HFFc6 (cell line): ENCODE results near the gene EML1. TPM values are rescaled to one million over a fixed set of nuclear protein-coding genes. Genes with fewer than 3 reads are reported as not detected.

Source experiments
- DNase-seq: peaks from one replicate; pipeline ENCODE4 v3.0.0-alpha.2; 2018
- H3K27ac Mint-ChIP-seq: 2 replicates; pipeline ENCODE4 v1.8.0; 2020; ENCODE audit warnings: mild to moderate bottlenecking, mixed read lengths
- H3K27me3 Mint-ChIP-seq: 2 replicates; pipeline ENCODE4 v1.8.0; 2021; ENCODE audit warnings: mild to moderate bottlenecking, moderate library complexity, mixed read lengths; ENCODE audit not compliant: insufficient read depth
- H3K36me3 Mint-ChIP-seq: 2 replicates; pipeline ENCODE4 v1.8.0; 2021; ENCODE audit warnings: low read depth, mixed read lengths
- H3K4me1 Mint-ChIP-seq: 2 replicates; pipeline ENCODE4 v1.8.0; 2020; ENCODE audit warnings: low read depth, mixed read lengths
- H3K4me3 Mint-ChIP-seq: 2 replicates; pipeline ENCODE4 v1.8.0; 2020; ENCODE audit warnings: mild to moderate bottlenecking, moderate library complexity, mixed read lengths
- H3K9me3 Mint-ChIP-seq: 2 replicates; pipeline ENCODE4 v1.8.0; 2020; ENCODE audit warnings: mild to moderate bottlenecking, mixed read lengths
- CTCF ChIP-seq: fragments of 200-600 bp; sonication (generic); IDR thresholded peaks from 2 replicates; pipeline ENCODE4 v1.5.0; 2021; ENCODE audit warnings: antibody characterized with exemption, mild to moderate bottlenecking
- total RNA-seq, 6 experiments: library from RNA; stranded (reverse); fragmentation: NEBNext Ultra II Directional; extraction: Animal tissue kit (Norgen Biotek cat#: 25700); gene quantifications; 2 replicates in 1 of 6; 3 replicates in 5 of 6; pipeline ENCODE4 v1.2.3, GENCODE V29; 2021

Gene EML1
- total RNA-seq, 6 experiments from 2014 or later, result 13.2 to 27.6 (median 22.2) TPM

GRCh38 chr14:99754141-99755067 is 38.8 kb upstream of the EML1 start:
- no peak for DNase-seq
- Mint-ChIP-seq H3K36me3 (no peaks in the 10 kb centered on the region), H3K27ac (peak overlapping the region; percentile 86; the same call in 1 of the 2 replicates), H3K4me1 (peaks cover 81% of the 10 kb centered on the region), H3K9me3 (no peaks in the 10 kb centered on the region), H3K27me3 (peaks cover 3% of the 10 kb centered on the region; the same call in 1 of the 2 replicates), H3K4me3 (no peak overlapping the region)
- no peak for TF ChIP-seq CTCF

DNA sequence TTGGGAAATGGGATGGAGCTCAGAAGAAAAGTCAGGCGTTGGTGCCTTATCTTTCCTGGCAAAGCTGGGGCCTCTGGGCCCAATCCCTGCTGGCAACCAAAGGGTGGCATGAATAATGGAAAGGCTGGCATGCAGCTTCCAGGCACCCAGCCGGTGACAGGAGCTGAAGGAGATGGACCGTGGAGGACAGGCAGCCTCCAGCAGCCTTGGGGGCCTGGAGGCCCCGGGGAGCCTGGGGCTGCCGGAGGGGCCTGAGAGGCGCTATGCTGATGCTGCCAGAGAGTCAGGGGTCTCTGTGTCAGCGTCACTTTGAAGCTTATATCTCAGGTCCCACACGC is 38.2 kb upstream of the EML1 start:
- no peak overlapping the region for H3K27ac Mint-ChIP-seq
- H3K9me3 Mint-ChIP-seq, result no peaks in the 10 kb centered on the region
- peaks cover 84% of the 10 kb centered on the region for H3K4me1 Mint-ChIP-seq
- no peak for DNase-seq
- no peak overlapping the region for H3K4me3 Mint-ChIP-seq
- H3K27me3 Mint-ChIP-seq, result peaks cover 3% of the 10 kb centered on the region; the same call in 1 of the 2 replicates
- TF ChIP-seq CTCF, result no peak
- no peaks in the 10 kb centered on the region for H3K36me3 Mint-ChIP-seq

DNA sequence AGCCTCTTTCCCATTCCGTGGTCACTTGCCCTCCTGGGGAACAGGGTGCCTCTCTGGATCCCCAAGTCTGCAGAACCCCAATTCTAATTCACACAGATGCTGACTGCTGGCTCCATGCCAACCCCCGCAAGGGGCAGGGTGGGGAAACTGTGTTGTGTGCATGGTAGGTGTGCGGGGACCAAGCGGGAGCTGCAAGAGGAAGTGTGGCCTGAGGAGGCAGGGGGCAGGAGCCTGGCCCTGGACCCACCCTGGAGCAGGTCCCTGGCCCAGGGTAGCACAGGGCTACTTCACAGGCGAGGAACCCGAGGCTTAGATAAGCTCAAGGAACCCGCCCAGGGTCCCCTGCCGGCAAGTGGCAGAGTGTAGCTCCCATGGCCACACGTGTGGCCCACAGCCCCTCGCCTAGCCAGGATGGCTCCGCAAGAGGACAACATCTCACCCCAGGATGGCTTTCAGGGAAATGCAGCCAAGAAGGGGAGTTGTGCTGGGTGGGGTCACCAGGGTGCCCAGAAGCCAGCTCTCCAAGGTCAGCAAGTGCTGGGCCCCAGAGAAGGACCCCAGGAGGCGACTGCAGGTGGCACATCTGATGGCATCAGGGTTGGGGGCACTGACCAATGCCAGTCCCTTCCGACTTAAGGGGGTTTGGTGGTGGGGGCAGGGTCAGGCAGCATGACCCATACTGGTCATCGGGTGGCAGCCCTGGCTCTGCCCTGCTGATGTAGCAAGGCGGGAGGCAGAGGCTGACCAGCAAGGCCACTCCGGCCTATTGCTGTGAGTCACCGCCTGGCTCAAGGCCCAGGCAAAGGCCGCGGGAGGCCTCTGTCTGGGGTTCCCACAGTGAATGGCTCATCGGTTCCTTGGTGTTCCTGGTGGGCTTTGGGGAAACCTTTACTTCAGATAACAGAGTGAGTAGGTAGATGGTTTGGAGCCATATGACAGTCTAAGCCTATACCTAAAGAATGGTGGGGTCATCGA is 37.3 kb upstream of the EML1 start:
- no peak for TF ChIP-seq CTCF
- peak overlapping the region; percentile 97 for H3K27ac Mint-ChIP-seq
- peak; percentile 95 for DNase-seq
- H3K4me3 Mint-ChIP-seq, result peak overlapping the region; percentile 0; the same call in 1 of the 2 replicates
- H3K4me1 Mint-ChIP-seq, result peaks cover 84% of the 10 kb centered on the region
- H3K36me3 Mint-ChIP-seq, result no peaks in the 10 kb centered on the region
- H3K9me3 Mint-ChIP-seq, result no peaks in the 10 kb centered on the region
- H3K27me3 Mint-ChIP-seq, result peaks cover 3% of the 10 kb centered on the region; the same call in 1 of the 2 replicates

GRCh38 chr14:99756796-99757195 is 36.4 kb upstream of the EML1 start:
- Mint-ChIP-seq H3K36me3 (no peaks in the 10 kb centered on the region), H3K27me3 (peaks cover 3% of the 10 kb centered on the region; the same call in 1 of the 2 replicates), H3K9me3 (no peaks in the 10 kb centered on the region), H3K4me1 (peaks cover 75% of the 10 kb centered on the region), H3K4me3 (peak overlapping the region; percentile 37), H3K27ac (peak overlapping the region; percentile 97)
- TF ChIP-seq CTCF, result no peak
- DNase-seq, result no peak

DNA sequence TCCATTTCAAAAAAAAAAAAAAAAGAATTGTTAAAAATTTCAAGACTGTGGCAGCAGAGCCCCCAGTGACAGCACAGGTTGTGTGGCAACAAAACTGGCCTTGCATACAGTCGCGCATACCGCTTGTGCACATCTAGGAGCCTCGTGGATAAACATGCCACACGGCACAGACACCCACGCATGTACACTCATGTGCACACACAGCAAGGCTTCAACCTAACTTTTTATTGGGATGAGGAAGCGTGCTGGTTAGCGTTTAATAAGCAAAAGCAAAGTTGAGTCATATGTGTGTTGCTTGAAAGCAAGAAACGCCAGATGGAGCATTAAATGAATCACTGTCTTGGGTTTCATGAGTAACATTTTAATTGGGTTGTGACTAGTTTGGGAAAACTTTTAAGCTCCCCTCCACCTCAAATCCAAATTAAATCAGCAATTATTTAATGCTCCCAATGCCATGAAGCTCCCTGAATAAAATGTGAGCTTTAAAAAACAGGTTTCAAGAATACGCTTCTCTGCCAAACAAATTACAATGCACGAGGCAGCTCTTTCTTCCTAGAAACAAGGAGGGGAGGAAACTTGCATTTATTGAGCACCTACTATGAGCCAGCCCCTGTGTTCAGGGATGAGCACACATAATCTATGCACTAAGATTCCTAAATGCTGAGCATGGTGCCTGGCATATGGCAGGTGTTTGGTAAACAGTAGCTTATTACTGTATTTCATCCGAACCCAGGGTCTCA is 35.7 kb upstream of the EML1 start:
- Mint-ChIP-seq H3K9me3 (no peaks in the 10 kb centered on the region), H3K27ac (peak overlapping the region; percentile 97), H3K4me3 (peak overlapping the region; percentile 75), H3K36me3 (no peaks in the 10 kb centered on the region), H3K27me3 (no peaks in the 10 kb centered on the region), H3K4me1 (peaks cover 68% of the 10 kb centered on the region)
- peak; percentile 99 for DNase-seq
- TF ChIP-seq CTCF, result no peak
